ENCODE data around the gene LHX8. TPM values are rescaled to one million over a fixed set of nuclear protein-coding genes. Genes with fewer than 3 reads are reported as not detected.

Gene LHX8
- total and polyA plus RNA-seq, 2 donors (not counting 3 experiments of a cell fraction or from before 2014, with no cell fraction given): not detected

DNA sequence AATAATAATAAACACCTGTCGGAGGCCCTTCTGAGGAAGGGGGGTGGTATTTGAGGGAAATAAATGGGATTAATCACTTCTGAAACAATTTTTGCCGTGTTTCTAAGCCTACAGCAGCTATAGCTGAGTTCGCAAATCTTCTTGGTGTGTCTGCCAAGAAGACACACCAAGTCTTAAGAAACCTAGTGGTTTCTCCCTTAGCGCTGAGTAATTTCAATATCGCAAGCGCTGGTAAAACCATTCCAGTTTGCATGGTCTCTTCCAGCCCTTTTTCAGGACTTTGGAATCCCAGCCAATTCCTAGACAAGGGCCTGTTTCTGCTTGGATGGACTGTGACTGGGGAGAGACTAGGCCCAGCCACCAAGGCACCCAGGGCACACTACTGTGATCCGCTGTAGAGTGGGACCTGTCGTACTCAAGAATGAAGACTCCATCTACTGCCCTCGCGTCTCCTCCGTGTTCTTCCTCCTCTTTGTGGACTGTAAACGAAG, 7.5 kb upstream of the LHX8 start:
- H3K9me1 ChIP-seq (replicated peaks; ENCODE audit: control insufficient read depth, extremely low read depth, insufficient read depth, low read length): no peaks in the 10 kb centered on the region
- intact Hi-C loops (cut with micrococcal nuclease) (no loop called here), dilution Hi-C loops (cut with MboI; ENCODE audit: extremely low pct_ligation_motif_present, low sequenced_read_pairs) (no loop called here)
- no peaks in the 10 kb centered on the region for H3K4me1 ChIP-seq (ENCODE audit: control insufficient read depth, extremely low read depth, insufficient read depth, low read length)
- peaks cover 73 to 89% of the 10 kb centered on the region in 2 experiments for H3K27me3 ChIP-seq (ENCODE audit: control insufficient read depth in 2 of 2, insufficient read depth in 2 of 2, low read length in 2 of 2)
- no peaks in the 10 kb centered on the region for H3K36me3 ChIP-seq (ENCODE audit: control insufficient read depth in 2 of 2, extremely low read depth in 1 of 2, insufficient read depth in 2 of 2, low read length in 2 of 2)
- TF ChIP-seq GATA2 (IDR thresholded peaks at IDR 0.05; ENCODE audit: insufficient read depth, insufficient read length, low read depth, low read length) (no peak), EZH2 (IDR thresholded peaks at IDR 0.05; ENCODE audit: borderline replicate concordance, low read depth, low read length, severe bottlenecking) (no peak), POLR2AphosphoS5 (IDR thresholded peaks at IDR 0.05; ENCODE audit: insufficient read depth, low read depth, low read length) (no peak), JUN (IDR thresholded peaks at IDR 0.05; ENCODE audit: borderline replicate concordance, insufficient read depth, insufficient read length, low read depth) (no peak), MYC (IDR thresholded peaks at IDR 0.05; ENCODE audit: low read depth, low read length) (no peak)
- TF ChIP-seq, protein P1, sequence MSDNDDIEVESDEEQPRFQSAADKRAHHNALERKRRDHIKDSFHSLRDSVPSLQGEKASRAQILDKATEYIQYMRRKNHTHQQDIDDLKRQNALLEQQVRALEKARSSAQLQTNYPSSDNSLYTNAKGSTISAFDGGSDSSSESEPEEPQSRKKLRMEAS (IDR thresholded peaks at IDR 0.05; ENCODE audit: insufficient read depth, insufficient read length): no peak
- TF ChIP-seq, protein P2, sequence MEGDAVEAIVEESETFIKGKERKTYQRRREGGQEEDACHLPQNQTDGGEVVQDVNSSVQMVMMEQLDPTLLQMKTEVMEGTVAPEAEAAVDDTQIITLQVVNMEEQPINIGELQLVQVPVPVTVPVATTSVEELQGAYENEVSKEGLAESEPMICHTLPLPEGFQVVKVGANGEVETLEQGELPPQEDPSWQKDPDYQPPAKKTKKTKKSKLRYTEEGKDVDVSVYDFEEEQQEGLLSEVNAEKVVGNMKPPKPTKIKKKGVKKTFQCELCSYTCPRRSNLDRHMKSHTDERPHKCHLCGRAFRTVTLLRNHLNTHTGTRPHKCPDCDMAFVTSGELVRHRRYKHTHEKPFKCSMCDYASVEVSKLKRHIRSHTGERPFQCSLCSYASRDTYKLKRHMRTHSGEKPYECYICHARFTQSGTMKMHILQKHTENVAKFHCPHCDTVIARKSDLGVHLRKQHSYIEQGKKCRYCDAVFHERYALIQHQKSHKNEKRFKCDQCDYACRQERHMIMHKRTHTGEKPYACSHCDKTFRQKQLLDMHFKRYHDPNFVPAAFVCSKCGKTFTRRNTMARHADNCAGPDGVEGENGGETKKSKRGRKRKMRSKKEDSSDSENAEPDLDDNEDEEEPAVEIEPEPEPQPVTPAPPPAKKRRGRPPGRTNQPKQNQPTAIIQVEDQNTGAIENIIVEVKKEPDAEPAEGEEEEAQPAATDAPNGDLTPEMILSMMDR (IDR thresholded peaks at IDR 0.05; ENCODE audit: extremely low read depth in 1 of 2, insufficient read depth in 1 of 2, low read depth in 1 of 2, low read length in 2 of 2): no peak
- no peak for FAIRE-seq
- BruUV-seq (replicated peaks): no TSS peak
- H3K9ac ChIP-seq (replicated peaks; ENCODE audit: extremely low read depth, insufficient read depth, low read length): no peak overlapping the region
- POLR2A ChIA-PET: no interaction called here
- H4K20me1 ChIP-seq (replicated peaks; ENCODE audit: control insufficient read depth, extremely low read depth, insufficient read depth, low read length): no peaks in the 10 kb centered on the region
- no peak overlapping the region for H2AFZ ChIP-seq (ENCODE audit: low read depth, low read length)
- no peaks in the 10 kb centered on the region for H3K9me3 ChIP-seq (replicated peaks; ENCODE audit: control insufficient read depth, insufficient read depth, low read length)
- no peaks in the 10 kb centered on the region for H3K79me2 ChIP-seq (ENCODE audit: control insufficient read depth, insufficient read depth, low read length)
- no peak overlapping the region for H3K4me3 ChIP-seq (replicated peaks in 1 of 3; ENCODE audit: insufficient read depth in 1 of 3, low read depth in 1 of 3, low read length in 3 of 3)
- CTCF ChIA-PET: no interaction called here
- no peak overlapping the region for H3K4me2 ChIP-seq (ENCODE audit: insufficient read depth, low read length)
- H3K27ac ChIP-seq (ENCODE audit: insufficient read depth, low read depth, low read length): no peak overlapping the region
- no peak for DNase-seq (ENCODE audit: low read depth, low spot score)
